A673 (cell line): ENCODE measurements around the gene PPP2R3B.

ENCODE experiments used
- EZH2 ChIP-seq: fragments of 200-600 bp; sonication (generic); IDR thresholded peaks from 2 replicates; pipeline ENCODE4 v1.6.1; 2017; ENCODE audit warnings: borderline replicate concordance, low read depth, mild to moderate bottlenecking, mixed read lengths, antibody characterized with exemption, low read length; ENCODE audit not compliant: poor library complexity, severe bottlenecking
- TF ChIP-seq, protein P1 (sequence below): fragments of 300-800, 200-600 bp; sonication (generic); conservative IDR thresholded peaks from 2 replicates; pipeline ENCODE4 v1.5.1; 2017; ENCODE audit warnings: low read depth, mild to moderate bottlenecking, antibody characterized with exemption, low read length, moderate library complexity, mixed read lengths

DNA sequence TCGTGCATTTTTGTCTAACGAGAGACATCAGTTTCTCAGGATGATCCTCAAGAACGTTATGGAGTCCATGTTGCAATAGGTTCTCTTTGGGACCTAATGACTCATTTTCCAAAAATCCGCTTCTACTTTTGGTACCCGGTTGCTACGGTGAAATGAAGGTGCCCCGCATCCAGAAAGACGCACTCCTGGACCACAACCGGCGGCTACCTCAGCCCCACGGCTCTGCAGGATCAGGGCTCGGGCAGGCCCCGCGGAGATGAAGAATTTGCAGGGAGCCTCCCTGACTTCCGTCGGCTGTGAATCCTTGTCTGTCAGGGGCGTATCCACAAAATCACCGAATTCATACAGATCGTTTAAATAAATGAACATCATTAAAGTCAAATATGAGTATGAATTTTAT is 83.7 kb downstream of the PPP2R3B start:
- TF ChIP-seq, protein P1, sequence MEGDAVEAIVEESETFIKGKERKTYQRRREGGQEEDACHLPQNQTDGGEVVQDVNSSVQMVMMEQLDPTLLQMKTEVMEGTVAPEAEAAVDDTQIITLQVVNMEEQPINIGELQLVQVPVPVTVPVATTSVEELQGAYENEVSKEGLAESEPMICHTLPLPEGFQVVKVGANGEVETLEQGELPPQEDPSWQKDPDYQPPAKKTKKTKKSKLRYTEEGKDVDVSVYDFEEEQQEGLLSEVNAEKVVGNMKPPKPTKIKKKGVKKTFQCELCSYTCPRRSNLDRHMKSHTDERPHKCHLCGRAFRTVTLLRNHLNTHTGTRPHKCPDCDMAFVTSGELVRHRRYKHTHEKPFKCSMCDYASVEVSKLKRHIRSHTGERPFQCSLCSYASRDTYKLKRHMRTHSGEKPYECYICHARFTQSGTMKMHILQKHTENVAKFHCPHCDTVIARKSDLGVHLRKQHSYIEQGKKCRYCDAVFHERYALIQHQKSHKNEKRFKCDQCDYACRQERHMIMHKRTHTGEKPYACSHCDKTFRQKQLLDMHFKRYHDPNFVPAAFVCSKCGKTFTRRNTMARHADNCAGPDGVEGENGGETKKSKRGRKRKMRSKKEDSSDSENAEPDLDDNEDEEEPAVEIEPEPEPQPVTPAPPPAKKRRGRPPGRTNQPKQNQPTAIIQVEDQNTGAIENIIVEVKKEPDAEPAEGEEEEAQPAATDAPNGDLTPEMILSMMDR = no peak
- TF ChIP-seq EZH2 = no peak
